GM21360 (cell line): Measurements from ENCODE around the gene GOLGA8J.
"Not testable (repeated sequence)": the region's sequence is repeated elsewhere in the genome, so short reads cannot be mapped to it uniquely, and the experiment has no call there.

ENCODE experiments used
- ATAC-seq: cut with Tn5 transposase; IDR thresholded peaks from one replicate; pipeline ENCODE4 v1.9.1; 2021; ENCODE audit warnings: mild to moderate bottlenecking, moderate library complexity; ENCODE audit not compliant: unreplicated experiment

The GOLGA8J gene

GRCh38 chr15:30073915-30074314 lies 8.8 kb upstream of the GOLGA8J start:
- no peak for ATAC-seq

GRCh38 chr15:30080816-30081215 lies 1.9 kb upstream of the GOLGA8J start:
- ATAC-seq = not testable (repeated sequence)

GRCh38 chr15:30097827-30098226 lies 15.1 kb downstream of the GOLGA8J start:
- ATAC-seq = not testable (repeated sequence)

- ATAC-seq = not testable (repeated sequence)
Measured at GRCh38 chr15:30102890-30103289, 20.1 kb downstream of the GOLGA8J start.

GRCh38 chr15:30103941-30104507 lies 21.3 kb downstream of the GOLGA8J start:
- not testable (repeated sequence) for ATAC-seq

GRCh38 chr15:30110591-30110990 lies 27.8 kb downstream of the GOLGA8J start:
- not testable (repeated sequence) for ATAC-seq

GRCh38 chr15:30130066-30130465 lies 47.3 kb downstream of the GOLGA8J start:
- ATAC-seq = not testable (repeated sequence)

GRCh38 chr15:30134751-30135150 lies 52.0 kb downstream of the GOLGA8J start, which contains the start of gene GOLGA8T:
Gene GOLGA8T, plus strand, starts transcription at chr15:30135051. Its CDS starts 98 bp downstream, at chr15:30135149.
- ATAC-seq = not testable (repeated sequence)
